Activated T-cell treated with anti-CD3 and anti-CD28 coated beads for 48 hours (primary cell): ENCODE data around the gene PPT2.
"Not testable (repeated sequence)": the region's sequence is repeated elsewhere in the genome, so short reads cannot be mapped to it uniquely, and the experiment has no call there.

Source experiments
- DNase-seq: peaks from one replicate; pipeline ENCODE4 v3.0.0-alpha.2; 2020; ENCODE audit warnings: low read depth

Gene PPT2

GRCh38 chr6:32127717-32128592 is 26.0 kb upstream of the PPT2 start, which contains the start of gene ATF6B:
Gene ATF6B (minus strand): TSS chr6:32128246. CDS start chr6:32128207, 39 bp downstream.
- peak; percentile 91 for DNase-seq

- no peak for DNase-seq
These were observed 25.1 kb upstream of the PPT2 start for GRCh38 chr6:32128751-32129296.

- no peak for DNase-seq
These were observed 24.4 kb upstream of the PPT2 start for GRCh38 chr6:32129297-32130088.

GRCh38 chr6:32131439-32131948 is 22.4 kb upstream of the PPT2 start:
- DNase-seq = no peak

GRCh38 chr6:32132110-32132509 is 21.8 kb upstream of the PPT2 start:
- DNase-seq = no peak

GRCh38 chr6:32133786-32134185 is 20.2 kb upstream of the PPT2 start:
- no peak for DNase-seq

GRCh38 chr6:32137454-32137853 is 16.5 kb upstream of the PPT2 start:
- no peak for DNase-seq

- DNase-seq = no peak
These were observed 14.4 kb upstream of the PPT2 start for GRCh38 chr6:32139590-32139989.

- no peak for DNase-seq
These were observed 13.4 kb upstream of the PPT2 start for GRCh38 chr6:32140420-32141046.

- DNase-seq = not testable (repeated sequence)
These were observed 9.7 kb upstream of the PPT2 start for GRCh38 chr6:32144238-32144637.

GRCh38 chr6:32146287-32146686 is 7.7 kb upstream of the PPT2 start:
- DNase-seq = no peak

- DNase-seq = no peak
These were observed 7.3 kb upstream of the PPT2 start for GRCh38 chr6:32146687-32147086.

- no peak for DNase-seq
These were observed 6.4 kb upstream of the PPT2 start for GRCh38 chr6:32147401-32148132.

- peak; percentile 68 for DNase-seq
These were observed 5.5 kb upstream of the PPT2 start for GRCh38 chr6:32148289-32149091.

GRCh38 chr6:32149092-32149755 is 4.7 kb upstream of the PPT2 start:
- no peak for DNase-seq

- DNase-seq = no peak
These were observed 3.7 kb upstream of the PPT2 start for GRCh38 chr6:32149932-32150870.

- no peak for DNase-seq
These were observed 2.6 kb upstream of the PPT2 start for GRCh38 chr6:32151181-32151862.
